ENCODE results near the gene RHNO1.

GRCh38 chr12:2858944-2859421 is 18.0 kb upstream of the RHNO1 start:
- no peak for TF ChIP-seq CTCF (conservative IDR thresholded peaks at IDR 0.05)
- no peak for TF ChIP-seq EZH2 (IDR thresholded peaks at IDR 0.05; ENCODE audit: low read depth)
